GM12878 (cell line): ENCODE measurements around the gene PRSS35. TPM values are rescaled to one million over a fixed set of nuclear protein-coding genes. Genes with fewer than 3 reads are reported as not detected.

Source experiments
- ATAC-seq: fragments of 200-7000 bp; cut with Tn5 transposase; 3 replicates; pipeline ENCODE4 v1.9.1; 2020; ENCODE audit warnings: mild to moderate bottlenecking, moderate library complexity
- Bru-seq: library from RNA; stranded (reverse); fragments of 400-500 nt; gene quantifications from one replicate; lab custom pipeline; 2021; lab: Mats Ljungman, UMichigan
- BruChase-seq, 2 experiments: library from RNA; stranded (reverse); fragments of 400-500 nt; gene quantifications; one replicate each; lab custom pipeline; 2021; lab: Mats Ljungman, UMichigan
- BruUV-seq: library from RNA; stranded (reverse); fragments of 400-500 nt; replicated peaks from 2 replicates; lab custom pipeline; 2021; lab: Mats Ljungman, UMichigan
- CTCF ChIA-PET: fragments of 300-600 bp; sonication (Branson Sonifier 250); formaldehyde crosslinking; extraction: SDS; loops from one replicate; lab custom pipeline; 2021; ENCODE audit warnings: inconsistent platforms; lab: Yijun Ruan, JAX
- POLR2A ChIA-PET: fragments of 350-600 bp; formaldehyde crosslinking; extraction: SDS; loops from one replicate; lab custom pipeline; 2021; ENCODE audit warnings: inconsistent platforms; lab: Charles Lee
- RAD21 ChIA-PET: fragments of 300-600 bp; sonication (Branson Sonifier 250); formaldehyde crosslinking; loops from one replicate; lab custom pipeline; 2023; ENCODE audit warnings: antibody characterized with exemption; ENCODE audit not compliant: unreplicated experiment; lab: Charles Lee
- SMC1A ChIA-PET: fragments of 300-600 bp; sonication (Branson Sonifier 250); formaldehyde crosslinking; loops from one replicate; lab custom pipeline; 2023; ENCODE audit not compliant: unreplicated experiment, uncharacterized antibody; lab: Charles Lee
- DNase-seq: peaks from one replicate; pipeline ENCODE4 v3.0.0-alpha.2; 2011; ENCODE audit warnings: low read depth, low spot score
- FAIRE-seq: peaks from 3 replicates; lab custom pipeline; 2011; peaks lifted over from hg19 to GRCh38; lab: Jason Lieb, UNC
- H2AFZ ChIP-seq: 2 replicates; pipeline ENCODE4 v1.6.0; 2011; ENCODE audit warnings: low read depth, low read length, control low read depth; ENCODE audit not compliant: control insufficient read depth
- H3K27ac ChIP-seq: 2 replicates; pipeline ENCODE4 v1.5.1; 2011; ENCODE audit warnings: control low read depth; ENCODE audit not compliant: control insufficient read depth, insufficient read depth
- H3K27me3 ChIP-seq, 2 experiments: replicated peaks in 1 of 2; 2 replicates each; pipeline versions ENCODE4 v1.6.0 to v1.6.1; 2011; ENCODE audit warnings: low read length in 1 of 2; ENCODE audit not compliant: control insufficient read depth in 2 of 2, insufficient read depth in 2 of 2
- H3K36me3 ChIP-seq, 2 experiments: 2 replicates each; pipeline ENCODE4 v1.5.1; 2011; ENCODE audit warnings: low read length in 1 of 2; ENCODE audit not compliant: control insufficient read depth in 2 of 2, insufficient read depth in 2 of 2
- H3K4me1 ChIP-seq: 2 replicates; pipeline ENCODE4 v1.6.1; 2011; ENCODE audit warnings: mild to moderate bottlenecking, low read length, moderate library complexity, mixed read lengths; ENCODE audit not compliant: control insufficient read depth, insufficient read depth
- H3K4me2 ChIP-seq: 2 replicates; pipeline ENCODE4 v1.6.0; 2011; ENCODE audit warnings: control low read depth; ENCODE audit not compliant: control insufficient read depth, insufficient read depth
- H3K4me3 ChIP-seq: fragments of 200-600 bp; sonication (generic); 2 replicates; pipeline ENCODE4 v1.5.1; 2016
- H3K79me2 ChIP-seq: 2 replicates; pipeline ENCODE4 v1.6.0; 2011; ENCODE audit warnings: low read length; ENCODE audit not compliant: control insufficient read depth, insufficient read depth
- H3K9ac ChIP-seq: 2 replicates; pipeline ENCODE4 v1.8.0; 2011; ENCODE audit warnings: low read length, control low read depth, mixed read lengths; ENCODE audit not compliant: control insufficient read depth, insufficient read depth
- H3K9me3 ChIP-seq: replicated peaks from 3 replicates; pipeline ENCODE4 v1.5.1; 2011; ENCODE audit warnings: mild to moderate bottlenecking, low read length; ENCODE audit not compliant: control insufficient read depth, insufficient read depth
- H4K20me1 ChIP-seq: 2 replicates; pipeline ENCODE4 v1.6.0; 2011; ENCODE audit not compliant: control insufficient read depth, insufficient read depth
- RAD21 ChIP-seq: IDR thresholded peaks from 2 replicates; pipeline ENCODE4 v1.6.1; 2011; ENCODE audit warnings: mild to moderate bottlenecking, low read depth, low read length, moderate library complexity; ENCODE audit not compliant: insufficient read depth
- SMC3 ChIP-seq: IDR thresholded peaks from 2 replicates; pipeline ENCODE4 v1.6.1; 2011; ENCODE audit warnings: low read length, improper control_type of control experiment, borderline replicate concordance
- WGBS: methylation state at CpG from one replicate; pipeline ENCODE4 v1.1.6; 2016; ENCODE audit warnings: low lambda C conversion rate; ENCODE audit not compliant: insufficient replicate concordance, insufficient coverage; ENCODE audit errors: missing lambda C conversion rate; 5-methylcytosine and 5-hydroxymethylcytosine counted together
- in situ Hi-C: fragments of 300-500 bp; cut with MboI; formaldehyde crosslinking; loops from 9 replicates; pipeline ENCODE4 v1.14.3; 2018; ENCODE audit warnings: mixed read lengths
- intact Hi-C: fragments of 100-400 bp; cut with micrococcal nuclease; formaldehyde crosslinking; loops from one replicate; pipeline ENCODE4 v1.14.2; 2022; ENCODE audit not compliant: unreplicated experiment
- long read RNA-seq, 2 experiments: library from polyadenylated mRNA; unstranded; transcript quantifications; one replicate each; pipeline ENCODE4 v2.0.0, GENCODE V29; 2019 to 2020
- polyA minus RNA-seq, 3 experiments: library from RNA; depleted of rRNA, polyadenylated mRNA; stranded (reverse); fragments of >200 nt; gene quantifications; 2 replicates each; pipeline ENCODE4 v1.2.3, GENCODE V29; 2011
- polyA plus RNA-seq, 11 experiments: library from polyadenylated mRNA; depleted of rRNA in 4 of 11; unstranded in 6 of 11; stranded (reverse) in 5 of 11; fragments of >200 nt; fragmentation: Nextera tagmentation in 4 of 11; fragmentation: Illumina TruSeq in 1 of 11; extraction: Ambion mirVana in 4 of 11; extraction: Trizol in 1 of 11; gene quantifications; 1 replicate in 1 of 11; 2 replicates in 10 of 11; pipeline versions ENCODE4 v1.2.1 to v1.2.3, GENCODE V29; 2011 to 2016; ENCODE audit warnings: inconsistent platforms in 2 of 11, missing spikeins in 2 of 11, low read depth in 1 of 11
- total RNA-seq, 4 experiments: library from RNA; depleted of rRNA in 3 of 4; stranded (reverse); fragments of >200 nt in 3 of 4; fragmentation: Illumina TruSeq in 1 of 4; extraction: Trizol in 1 of 4; gene quantifications; 2 replicates each; pipeline versions ENCODE4 v1.2.1 to v1.2.3, GENCODE V29; 2013 to 2021
- TF ChIP-seq, protein P1 (sequence below), 3 experiments: IDR thresholded peaks in 2 of 3; conservative IDR thresholded peaks in 1 of 3; 2 replicates each; pipeline ENCODE4 v1.5.1; 2011; ENCODE audit warnings: low read depth in 3 of 3, low read length in 3 of 3, mild to moderate bottlenecking in 3 of 3, control low read depth in 2 of 3, moderate library complexity in 2 of 3, inconsistent platforms in 1 of 3, mixed read lengths in 1 of 3; ENCODE audit not compliant: control insufficient read depth in 2 of 3, insufficient read depth in 1 of 3; ENCODE audit errors: extremely low read depth in 1 of 3
- TF ChIP-seq, protein P2 (sequence below): IDR thresholded peaks from 2 replicates; pipeline ENCODE4 v1.6.1; 2011; ENCODE audit warnings: low read depth, low read length, improper control_type of control experiment, borderline replicate concordance

The PRSS35 gene, protein sequence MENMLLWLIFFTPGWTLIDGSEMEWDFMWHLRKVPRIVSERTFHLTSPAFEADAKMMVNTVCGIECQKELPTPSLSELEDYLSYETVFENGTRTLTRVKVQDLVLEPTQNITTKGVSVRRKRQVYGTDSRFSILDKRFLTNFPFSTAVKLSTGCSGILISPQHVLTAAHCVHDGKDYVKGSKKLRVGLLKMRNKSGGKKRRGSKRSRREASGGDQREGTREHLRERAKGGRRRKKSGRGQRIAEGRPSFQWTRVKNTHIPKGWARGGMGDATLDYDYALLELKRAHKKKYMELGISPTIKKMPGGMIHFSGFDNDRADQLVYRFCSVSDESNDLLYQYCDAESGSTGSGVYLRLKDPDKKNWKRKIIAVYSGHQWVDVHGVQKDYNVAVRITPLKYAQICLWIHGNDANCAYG
- total RNA-seq (2013; cell fraction: nucleolus; rRNA removed) = not detected in 2 replicates
- total RNA-seq (2014; rRNA removed) (not detected in 2 replicates), total RNA-seq (2014; rRNA removed; fragmentation: Illumina TruSeq; extraction: Trizol) (not detected in 2 replicates), total RNA-seq (2021) (not detected in 2 replicates), polyA plus RNA-seq (2011; rRNA removed) (not detected in 2 replicates), polyA plus RNA-seq (2014; fragmentation: Illumina TruSeq; extraction: Trizol) (not detected in 2 replicates), polyA plus RNA-seq (2014; fragmentation: Nextera tagmentation; extraction: Ambion mirVana) (not detected), polyA plus RNA-seq (2014; rRNA removed) (not detected in 2 replicates), polyA plus RNA-seq (2016; fragmentation: Nextera tagmentation; extraction: Ambion mirVana) (not detected), polyA minus RNA-seq (2011; rRNA and poly(A)+ RNA removed) (not detected in 2 replicates), Bru-seq, nascent RNA (not detected), BruChase-seq, experiment 1, labeled RNA remaining after a 6-hour chase (not detected), BruChase-seq, experiment 2, labeled RNA remaining after a 2-hour chase (not detected)
- not detected for polyA plus RNA-seq (2011; ENCODE audit: low read depth)
- not detected in 2 replicates for polyA plus RNA-seq (2011; cell fraction: cytosol; rRNA removed)
- not detected in 2 replicates for polyA plus RNA-seq (2011; cell fraction: nucleus; rRNA removed)
- polyA plus RNA-seq (2012) = not detected in 2 replicates
- not detected in 2 replicates for polyA minus RNA-seq (2011; cell fraction: cytosol; rRNA and poly(A)+ RNA removed)
- polyA minus RNA-seq (2011; cell fraction: nucleus; rRNA and poly(A)+ RNA removed) = not detected in 2 replicates
- long read RNA-seq, experiment 1 = 0 reads
- long read RNA-seq, experiment 2 = 0 reads

DNA sequence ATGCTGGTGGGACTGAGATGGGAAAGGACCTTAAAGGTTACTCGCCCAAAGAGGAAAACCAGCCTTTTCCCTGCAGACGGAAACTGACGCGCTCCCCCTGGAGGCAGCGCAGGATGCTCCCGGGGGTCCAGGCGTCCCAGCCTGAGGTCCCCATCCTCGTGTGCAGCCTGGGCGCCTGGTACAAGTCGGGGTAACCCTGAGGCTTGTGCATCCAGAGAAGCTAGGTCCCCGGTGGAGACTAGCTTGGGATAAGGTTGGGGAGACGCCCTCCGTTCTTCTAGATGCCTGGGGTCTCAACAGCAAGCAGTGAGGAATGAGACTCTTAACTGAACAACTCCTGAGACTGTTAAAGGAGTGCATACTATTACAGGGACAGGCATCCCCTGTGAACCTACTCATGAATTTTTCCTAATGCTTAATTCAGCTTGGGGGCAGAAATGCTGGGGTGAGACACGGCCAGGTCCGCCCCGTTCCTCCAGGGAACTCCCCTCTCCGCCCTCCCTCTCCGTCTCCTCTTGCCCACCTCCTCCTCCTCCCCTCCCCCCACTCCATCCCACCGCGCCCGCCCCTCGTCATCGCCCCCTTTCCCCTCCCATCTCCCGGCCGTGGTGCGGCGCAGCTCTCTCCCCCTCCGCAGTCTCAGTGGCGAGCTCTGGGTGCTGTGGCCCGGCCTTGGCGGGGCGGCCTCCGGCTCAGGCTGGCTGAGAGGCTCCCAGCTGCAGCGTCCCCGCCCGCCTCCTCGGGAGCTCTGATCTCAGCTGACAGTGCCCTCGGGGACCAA lies at the start of gene PRSS35:
PRSS35 (plus strand) TSS at position 634 of the 781 bp plus-strand sequence. CDS start 10,908 bp downstream, outside the sequence.
- ATAC-seq (peak; percentile 81), DNase-seq (no peak), FAIRE-seq (no peak)
- Histone ChIP-seq H3K4me3 (no peak within 1 kb of the TSS), H2AFZ (peak within 1 kb of the TSS; percentile 34), H3K27me3 (no peaks in the 10 kb centered on the region; a peak in 1 of 4 replicates), H3K27ac (no peak within 1 kb of the TSS), H3K36me3 (no peaks in the 10 kb centered on the region), H3K4me1 (no peaks in the 10 kb centered on the region), H4K20me1 (no peaks in the 10 kb centered on the region), H3K9me3 (no peaks in the 10 kb centered on the region), H3K9ac (no peak within 1 kb of the TSS), H3K4me2 (peak within 1 kb of the TSS; percentile 55; the same call in 1 of the 2 replicates), H3K79me2 (no peaks in the 10 kb centered on the region)
- intact Hi-C loops (no loop called here), in situ Hi-C loops (no loop called here)
- TF ChIP-seq RAD21 (0 out of 2 replicates have a peak, but pooled peaks have one; percentile 9), SMC3 (peak; percentile 52; the same call in 1 of the 2 replicates)
- TF ChIP-seq, protein P1, sequence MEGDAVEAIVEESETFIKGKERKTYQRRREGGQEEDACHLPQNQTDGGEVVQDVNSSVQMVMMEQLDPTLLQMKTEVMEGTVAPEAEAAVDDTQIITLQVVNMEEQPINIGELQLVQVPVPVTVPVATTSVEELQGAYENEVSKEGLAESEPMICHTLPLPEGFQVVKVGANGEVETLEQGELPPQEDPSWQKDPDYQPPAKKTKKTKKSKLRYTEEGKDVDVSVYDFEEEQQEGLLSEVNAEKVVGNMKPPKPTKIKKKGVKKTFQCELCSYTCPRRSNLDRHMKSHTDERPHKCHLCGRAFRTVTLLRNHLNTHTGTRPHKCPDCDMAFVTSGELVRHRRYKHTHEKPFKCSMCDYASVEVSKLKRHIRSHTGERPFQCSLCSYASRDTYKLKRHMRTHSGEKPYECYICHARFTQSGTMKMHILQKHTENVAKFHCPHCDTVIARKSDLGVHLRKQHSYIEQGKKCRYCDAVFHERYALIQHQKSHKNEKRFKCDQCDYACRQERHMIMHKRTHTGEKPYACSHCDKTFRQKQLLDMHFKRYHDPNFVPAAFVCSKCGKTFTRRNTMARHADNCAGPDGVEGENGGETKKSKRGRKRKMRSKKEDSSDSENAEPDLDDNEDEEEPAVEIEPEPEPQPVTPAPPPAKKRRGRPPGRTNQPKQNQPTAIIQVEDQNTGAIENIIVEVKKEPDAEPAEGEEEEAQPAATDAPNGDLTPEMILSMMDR (IDR thresholded peaks at IDR 0.05 in 2 of 3, conservative IDR thresholded peaks at IDR 0.05 in 1 of 3; ENCODE audit: control insufficient read depth in 2 of 3, extremely low read depth in 1 of 3, insufficient read depth in 1 of 3, low read depth in 3 of 3, low read length in 3 of 3) = peak; percentile 37 to 59 (median 52)
- TF ChIP-seq, protein P2, sequence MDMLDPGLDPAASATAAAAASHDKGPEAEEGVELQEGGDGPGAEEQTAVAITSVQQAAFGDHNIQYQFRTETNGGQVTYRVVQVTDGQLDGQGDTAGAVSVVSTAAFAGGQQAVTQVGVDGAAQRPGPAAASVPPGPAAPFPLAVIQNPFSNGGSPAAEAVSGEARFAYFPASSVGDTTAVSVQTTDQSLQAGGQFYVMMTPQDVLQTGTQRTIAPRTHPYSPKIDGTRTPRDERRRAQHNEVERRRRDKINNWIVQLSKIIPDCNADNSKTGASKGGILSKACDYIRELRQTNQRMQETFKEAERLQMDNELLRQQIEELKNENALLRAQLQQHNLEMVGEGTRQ = no peak
- ChIA-PET SMC1A (interaction anchor here (0.9 to 8.0 kb wide), 8 partner anchors 8 to 1242 kb away, joined by 3 to 158 read pairs (median 32); partner anchors contain the start of genes DOP1A and UBE3D), CTCF (interaction anchor here (1.2 to 15.2 kb wide), 9 partner anchors 9 to 463 kb away, joined by 3 to 423 read pairs (median 20); partner anchors contain the start of genes DOP1A and UBE3D), POLR2A (interaction anchor here (0.6 kb wide), 1 partner anchor 326 kb away, joined by 3 read pairs; no protein-coding TSS in a partner anchor), RAD21 (interaction anchor here (0.7 to 6.9 kb wide), 11 partner anchors 8 to 618 kb away, joined by 3 to 103 read pairs (median 5); partner anchors contain the start of genes DOP1A and UBE3D)
- 21% methylated on average over 24 of the region's 38 CpGs for WGBS
- BruUV-seq = no TSS peak
